SK-N-SH treated with all-trans-retinoic acid at 6 μM for 48 hours (cell line): ENCODE results near the gene SCAMP1.

Experiments
- ATAC-seq: fragments of 200-7000 bp; cut with Tn5 transposase; 3 replicates; pipeline ENCODE4 v1.9.1; 2020; ENCODE audit warnings: mild to moderate bottlenecking, moderate library complexity
- ARNTL ChIP-seq: fragments of 450-650 bp; formaldehyde crosslinking; IDR thresholded peaks from 2 replicates; pipeline ENCODE4 v1.5.0; 2020; ENCODE audit warnings: low read depth, mild to moderate bottlenecking, moderate library complexity, borderline replicate concordance
- BACH2 ChIP-seq: fragments of 250-450 bp; sonication (Bioruptor Pico); IDR thresholded peaks from 2 replicates; pipeline ENCODE4 v1.9.0; 2021; ENCODE audit warnings: mild to moderate bottlenecking, borderline replicate concordance
- CSDC2 ChIP-seq: fragments of 250-450 bp; sonication (Bioruptor Pico); IDR thresholded peaks from 2 replicates; pipeline ENCODE4 v1.5.0; 2020; ENCODE audit warnings: mild to moderate bottlenecking, moderate library complexity
- ESRRG ChIP-seq: fragments of 250-450 bp; sonication (Bioruptor Pico); IDR thresholded peaks from 2 replicates; pipeline ENCODE4 v1.6.1; 2021; ENCODE audit warnings: mild to moderate bottlenecking
- GLIS3 ChIP-seq: fragments of 250-450 bp; sonication (Bioruptor Pico); IDR thresholded peaks from 2 replicates; pipeline ENCODE4 v1.5.0; 2020; ENCODE audit warnings: mild to moderate bottlenecking, moderate library complexity
- ISL1 ChIP-seq: fragments of 250-450 bp; sonication (Bioruptor Pico); IDR thresholded peaks from 2 replicates; pipeline ENCODE4 v2.1.2; 2022; ENCODE audit warnings: mild to moderate bottlenecking, moderate library complexity
- OSR1 ChIP-seq: fragments of 250-450 bp; sonication (Bioruptor Pico); IDR thresholded peaks from 2 replicates; pipeline ENCODE4 v1.8.0; 2022; ENCODE audit warnings: moderate library complexity, mild to moderate bottlenecking, inconsistent platforms
- PPARA ChIP-seq: fragments of 250-450 bp; sonication (Bioruptor Pico); IDR thresholded peaks from 2 replicates; pipeline ENCODE4 v1.5.0; 2020; ENCODE audit warnings: mild to moderate bottlenecking, borderline replicate concordance
- RARB ChIP-seq: fragments of 250-450 bp; sonication (Bioruptor Pico); IDR thresholded peaks from 2 replicates; pipeline ENCODE4 v1.8.0; 2021; ENCODE audit warnings: mild to moderate bottlenecking, moderate library complexity
- SNAI2 ChIP-seq: fragments of 250-450 bp; sonication (Bioruptor Pico); IDR thresholded peaks from 2 replicates; pipeline ENCODE4 v1.5.0; 2020; ENCODE audit warnings: mild to moderate bottlenecking, moderate library complexity
- TCF4 ChIP-seq: fragments of 250-450 bp; sonication (Bioruptor Pico); IDR thresholded peaks from 2 replicates; pipeline ENCODE4 v1.8.0; 2021; ENCODE audit warnings: mild to moderate bottlenecking, moderate library complexity, borderline replicate concordance
- TOX ChIP-seq: fragments of 250-450 bp; sonication (Bioruptor Pico); IDR thresholded peaks from 2 replicates; pipeline ENCODE4 v1.8.0; 2021; ENCODE audit warnings: mild to moderate bottlenecking, moderate library complexity, borderline replicate concordance
- ZC3H10 ChIP-seq: fragments of 250-450 bp; sonication (Bioruptor Pico); IDR thresholded peaks from 2 replicates; pipeline ENCODE4 v1.5.1; 2021; ENCODE audit warnings: mild to moderate bottlenecking, moderate library complexity
- ZFP3 ChIP-seq: fragments of 250-450 bp; sonication (Bioruptor Pico); IDR thresholded peaks from 2 replicates; pipeline ENCODE4 v1.5.0; 2020; ENCODE audit warnings: mild to moderate bottlenecking, moderate library complexity
- ZFP30 ChIP-seq: fragments of 450-650 bp; formaldehyde crosslinking; IDR thresholded peaks from 2 replicates; pipeline ENCODE4 v1.5.0; 2022; ENCODE audit warnings: mild to moderate bottlenecking, moderate library complexity
- ZNF565 ChIP-seq: fragments of 450-650 bp; formaldehyde crosslinking; conservative IDR thresholded peaks from 2 replicates; pipeline ENCODE4 v1.5.0; 2020; ENCODE audit warnings: low read depth, mild to moderate bottlenecking, moderate library complexity
- ZNF70 ChIP-seq: fragments of 450-650 bp; formaldehyde crosslinking; IDR thresholded peaks from 2 replicates; pipeline ENCODE4 v1.5.0; 2020; ENCODE audit warnings: mild to moderate bottlenecking, moderate library complexity
- ZNF8 ChIP-seq: fragments of 450-650 bp; formaldehyde crosslinking; IDR thresholded peaks from 2 replicates; pipeline ENCODE4 v1.5.0; 2020; ENCODE audit warnings: mild to moderate bottlenecking, moderate library complexity
- TF ChIP-seq, protein P1 (sequence below): fragments of 250-450 bp; sonication (Bioruptor Pico); IDR thresholded peaks from 2 replicates; pipeline ENCODE4 v1.8.0; 2021; ENCODE audit warnings: low read depth, mild to moderate bottlenecking, moderate library complexity, borderline replicate concordance
- TF ChIP-seq, protein P2 (sequence below): fragments of 250-450 bp; sonication (Bioruptor Pico); IDR thresholded peaks from 2 replicates; pipeline ENCODE4 v1.5.1; 2020; ENCODE audit warnings: low read depth, mild to moderate bottlenecking, moderate library complexity
- TF ChIP-seq, protein P3 (sequence below): fragments of 250-450 bp; sonication (Bioruptor Pico); IDR thresholded peaks from 2 replicates; pipeline ENCODE4 v1.5.0; 2020; ENCODE audit warnings: mild to moderate bottlenecking, moderate library complexity
- TF ChIP-seq, protein P4 (sequence below): fragments of 250-450 bp; sonication (Bioruptor Pico); IDR thresholded peaks from 2 replicates; pipeline ENCODE4 v1.8.0; 2020; ENCODE audit warnings: mild to moderate bottlenecking, moderate library complexity, borderline replicate concordance

The SCAMP1 gene

DNA sequence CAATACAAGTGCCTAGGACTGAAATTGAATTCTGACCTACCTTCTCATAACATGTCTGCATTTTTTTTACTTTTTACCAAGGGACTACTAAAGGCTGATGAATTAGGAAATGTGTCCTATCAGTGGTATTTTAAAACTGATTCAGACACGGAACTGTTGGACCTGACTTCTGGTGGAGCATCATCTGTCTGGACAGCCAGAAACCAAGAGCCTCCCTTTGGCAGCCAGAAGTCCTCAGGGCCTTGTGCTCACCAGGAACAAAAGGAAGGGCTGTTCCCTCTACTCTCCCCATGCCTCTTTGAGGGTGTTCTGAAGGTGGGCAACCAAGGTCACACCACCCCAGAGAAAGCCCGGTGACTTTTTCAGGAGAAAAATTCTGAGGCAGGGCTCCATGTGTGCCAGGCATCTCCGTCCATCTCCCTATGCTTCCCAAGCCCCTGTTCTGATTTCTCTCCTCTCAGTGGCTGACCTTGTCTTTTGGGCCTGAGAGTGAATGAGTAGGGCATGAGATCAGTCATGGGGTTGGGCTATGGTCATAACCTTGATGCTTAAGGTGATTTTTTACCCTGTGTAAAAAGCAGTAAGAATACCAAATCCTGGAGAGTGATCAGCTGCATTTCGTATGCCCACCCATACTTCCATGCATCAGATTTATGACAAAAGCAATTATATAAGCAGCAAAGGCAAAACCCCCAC is 143.7 kb downstream of the SCAMP1 start:
- TF ChIP-seq ESRRG: no peak
- no peak for TF ChIP-seq RARB (CRISPR knock-in tag)
- no peak for TF ChIP-seq ZFP3 (CRISPR knock-in tag)
- TF ChIP-seq, protein P1, sequence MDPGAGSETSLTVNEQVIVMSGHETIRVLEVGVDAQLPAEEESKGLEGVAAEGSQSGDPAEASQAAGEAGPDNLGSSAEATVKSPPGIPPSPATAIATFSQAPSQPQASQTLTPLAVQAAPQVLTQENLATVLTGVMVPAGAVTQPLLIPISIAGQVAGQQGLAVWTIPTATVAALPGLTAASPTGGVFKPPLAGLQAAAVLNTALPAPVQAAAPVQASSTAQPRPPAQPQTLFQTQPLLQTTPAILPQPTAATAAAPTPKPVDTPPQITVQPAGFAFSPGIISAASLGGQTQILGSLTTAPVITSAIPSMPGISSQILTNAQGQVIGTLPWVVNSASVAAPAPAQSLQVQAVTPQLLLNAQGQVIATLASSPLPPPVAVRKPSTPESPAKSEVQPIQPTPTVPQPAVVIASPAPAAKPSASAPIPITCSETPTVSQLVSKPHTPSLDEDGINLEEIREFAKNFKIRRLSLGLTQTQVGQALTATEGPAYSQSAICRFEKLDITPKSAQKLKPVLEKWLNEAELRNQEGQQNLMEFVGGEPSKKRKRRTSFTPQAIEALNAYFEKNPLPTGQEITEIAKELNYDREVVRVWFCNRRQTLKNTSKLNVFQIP (CRISPR knock-in tag): no peak
- no peak for TF ChIP-seq ZC3H10 (CRISPR knock-in tag)
- no peak for TF ChIP-seq TCF4
- no peak for TF ChIP-seq ZNF70
- TF ChIP-seq, protein P2, sequence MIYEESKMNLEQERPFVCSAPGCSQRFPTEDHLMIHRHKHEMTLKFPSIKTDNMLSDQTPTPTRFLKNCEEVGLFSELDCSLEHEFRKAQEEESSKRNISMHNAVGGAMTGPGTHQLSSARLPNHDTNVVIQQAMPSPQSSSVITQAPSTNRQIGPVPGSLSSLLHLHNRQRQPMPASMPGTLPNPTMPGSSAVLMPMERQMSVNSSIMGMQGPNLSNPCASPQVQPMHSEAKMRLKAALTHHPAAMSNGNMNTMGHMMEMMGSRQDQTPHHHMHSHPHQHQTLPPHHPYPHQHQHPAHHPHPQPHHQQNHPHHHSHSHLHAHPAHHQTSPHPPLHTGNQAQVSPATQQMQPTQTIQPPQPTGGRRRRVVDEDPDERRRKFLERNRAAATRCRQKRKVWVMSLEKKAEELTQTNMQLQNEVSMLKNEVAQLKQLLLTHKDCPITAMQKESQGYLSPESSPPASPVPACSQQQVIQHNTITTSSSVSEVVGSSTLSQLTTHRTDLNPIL: no peak
- TF ChIP-seq ZFP30 (CRISPR knock-in tag): no peak
- no peak for TF ChIP-seq TOX (CRISPR knock-in tag)
- TF ChIP-seq ARNTL: no peak
- TF ChIP-seq ZNF8 (CRISPR knock-in tag): no peak
- TF ChIP-seq BACH2 (CRISPR knock-in tag): no peak
- no peak for TF ChIP-seq GLIS3 (CRISPR knock-in tag)
- TF ChIP-seq, protein P3, sequence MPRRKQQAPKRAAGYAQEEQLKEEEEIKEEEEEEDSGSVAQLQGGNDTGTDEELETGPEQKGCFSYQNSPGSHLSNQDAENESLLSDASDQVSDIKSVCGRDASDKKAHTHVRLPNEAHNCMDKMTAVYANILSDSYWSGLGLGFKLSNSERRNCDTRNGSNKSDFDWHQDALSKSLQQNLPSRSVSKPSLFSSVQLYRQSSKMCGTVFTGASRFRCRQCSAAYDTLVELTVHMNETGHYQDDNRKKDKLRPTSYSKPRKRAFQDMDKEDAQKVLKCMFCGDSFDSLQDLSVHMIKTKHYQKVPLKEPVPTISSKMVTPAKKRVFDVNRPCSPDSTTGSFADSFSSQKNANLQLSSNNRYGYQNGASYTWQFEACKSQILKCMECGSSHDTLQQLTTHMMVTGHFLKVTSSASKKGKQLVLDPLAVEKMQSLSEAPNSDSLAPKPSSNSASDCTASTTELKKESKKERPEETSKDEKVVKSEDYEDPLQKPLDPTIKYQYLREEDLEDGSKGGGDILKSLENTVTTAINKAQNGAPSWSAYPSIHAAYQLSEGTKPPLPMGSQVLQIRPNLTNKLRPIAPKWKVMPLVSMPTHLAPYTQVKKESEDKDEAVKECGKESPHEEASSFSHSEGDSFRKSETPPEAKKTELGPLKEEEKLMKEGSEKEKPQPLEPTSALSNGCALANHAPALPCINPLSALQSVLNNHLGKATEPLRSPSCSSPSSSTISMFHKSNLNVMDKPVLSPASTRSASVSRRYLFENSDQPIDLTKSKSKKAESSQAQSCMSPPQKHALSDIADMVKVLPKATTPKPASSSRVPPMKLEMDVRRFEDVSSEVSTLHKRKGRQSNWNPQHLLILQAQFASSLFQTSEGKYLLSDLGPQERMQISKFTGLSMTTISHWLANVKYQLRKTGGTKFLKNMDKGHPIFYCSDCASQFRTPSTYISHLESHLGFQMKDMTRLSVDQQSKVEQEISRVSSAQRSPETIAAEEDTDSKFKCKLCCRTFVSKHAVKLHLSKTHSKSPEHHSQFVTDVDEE (CRISPR knock-in tag): no peak
- no peak for TF ChIP-seq PPARA (CRISPR knock-in tag)
- TF ChIP-seq, protein P4, sequence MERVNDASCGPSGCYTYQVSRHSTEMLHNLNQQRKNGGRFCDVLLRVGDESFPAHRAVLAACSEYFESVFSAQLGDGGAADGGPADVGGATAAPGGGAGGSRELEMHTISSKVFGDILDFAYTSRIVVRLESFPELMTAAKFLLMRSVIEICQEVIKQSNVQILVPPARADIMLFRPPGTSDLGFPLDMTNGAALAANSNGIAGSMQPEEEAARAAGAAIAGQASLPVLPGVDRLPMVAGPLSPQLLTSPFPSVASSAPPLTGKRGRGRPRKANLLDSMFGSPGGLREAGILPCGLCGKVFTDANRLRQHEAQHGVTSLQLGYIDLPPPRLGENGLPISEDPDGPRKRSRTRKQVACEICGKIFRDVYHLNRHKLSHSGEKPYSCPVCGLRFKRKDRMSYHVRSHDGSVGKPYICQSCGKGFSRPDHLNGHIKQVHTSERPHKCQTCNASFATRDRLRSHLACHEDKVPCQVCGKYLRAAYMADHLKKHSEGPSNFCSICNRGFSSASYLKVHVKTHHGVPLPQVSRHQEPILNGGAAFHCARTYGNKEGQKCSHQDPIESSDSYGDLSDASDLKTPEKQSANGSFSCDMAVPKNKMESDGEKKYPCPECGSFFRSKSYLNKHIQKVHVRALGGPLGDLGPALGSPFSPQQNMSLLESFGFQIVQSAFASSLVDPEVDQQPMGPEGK (CRISPR knock-in tag): no peak
- no peak for TF ChIP-seq OSR1
- TF ChIP-seq ISL1 (CRISPR knock-in tag): no peak
- no peak; the same call in 1 of the 2 replicates for TF ChIP-seq CSDC2
- TF ChIP-seq, all 23 proteins: peak for 0
- ATAC-seq: no peak

DNA sequence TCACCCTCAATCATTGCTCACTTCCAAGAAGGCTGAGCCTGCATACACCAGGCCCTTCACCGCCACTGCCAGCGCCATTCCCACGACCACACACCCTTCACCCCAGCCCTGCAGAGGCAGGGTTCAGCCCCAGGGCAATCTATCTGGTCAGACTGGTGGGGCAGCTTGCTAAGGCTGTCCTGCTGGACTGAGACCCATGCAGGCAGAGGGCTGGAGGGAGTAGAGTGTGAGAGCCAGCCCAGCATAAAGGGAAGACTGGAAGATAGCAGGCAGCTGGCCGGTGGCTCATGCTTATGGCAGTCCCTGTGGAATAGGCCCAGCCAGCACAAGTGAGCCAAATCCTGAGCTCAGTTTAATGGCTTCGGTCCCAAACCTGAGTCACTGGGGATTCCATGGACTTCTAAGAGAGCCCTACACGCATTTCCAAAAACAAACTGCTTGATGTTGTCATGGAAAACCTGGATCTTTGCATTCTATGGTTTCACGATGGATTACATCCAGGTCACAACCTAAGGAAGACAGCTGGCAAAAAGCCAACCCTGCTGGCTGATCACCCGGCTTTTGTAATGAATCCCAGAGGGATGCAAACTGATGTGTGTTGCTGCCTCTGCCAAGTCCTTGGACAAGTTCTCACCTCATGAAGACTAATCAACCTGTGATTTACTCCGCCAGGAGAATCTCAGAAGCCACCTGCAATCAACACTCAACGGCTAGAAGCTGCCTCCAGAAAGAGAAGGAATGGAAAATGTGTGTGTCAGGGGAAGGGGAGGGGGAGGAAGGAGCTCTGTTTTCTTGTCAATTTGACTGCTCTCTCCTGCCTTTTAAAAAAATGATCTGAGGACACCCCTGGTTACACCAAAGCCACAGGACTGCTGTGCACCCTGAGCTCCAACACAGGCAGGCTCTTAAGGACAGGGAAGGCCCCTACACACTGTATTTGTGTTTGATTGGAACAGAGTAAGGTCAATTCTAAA is 144.6 kb downstream of the SCAMP1 start:
- ATAC-seq: peak; percentile 87
- TF ChIP-seq ISL1 (CRISPR knock-in tag): peak; percentile 77
- TF ChIP-seq, protein P3 (CRISPR knock-in tag): no peak
- TF ChIP-seq OSR1: no peak
- TF ChIP-seq, protein P2: peak; percentile 83
- TF ChIP-seq ZNF70: no peak
- no peak for TF ChIP-seq BACH2 (CRISPR knock-in tag)
- no peak for TF ChIP-seq TCF4
- no peak for TF ChIP-seq ZNF8 (CRISPR knock-in tag)
- TF ChIP-seq GLIS3 (CRISPR knock-in tag): no peak
- TF ChIP-seq, protein P4 (CRISPR knock-in tag): no peak; the same call in 1 of the 2 replicates
- TF ChIP-seq ZFP3 (CRISPR knock-in tag): 0 out of 2 replicates have a peak, but pooled peaks have one; percentile 41
- no peak for TF ChIP-seq PPARA (CRISPR knock-in tag)
- TF ChIP-seq ZNF565 (CRISPR knock-in tag): no peak
- 0 out of 2 replicates have a peak, but pooled peaks have one; percentile 8 for TF ChIP-seq SNAI2
